Measurements from ENCODE around the gene RTN4RL2.

Gene RTN4RL2

DNA sequence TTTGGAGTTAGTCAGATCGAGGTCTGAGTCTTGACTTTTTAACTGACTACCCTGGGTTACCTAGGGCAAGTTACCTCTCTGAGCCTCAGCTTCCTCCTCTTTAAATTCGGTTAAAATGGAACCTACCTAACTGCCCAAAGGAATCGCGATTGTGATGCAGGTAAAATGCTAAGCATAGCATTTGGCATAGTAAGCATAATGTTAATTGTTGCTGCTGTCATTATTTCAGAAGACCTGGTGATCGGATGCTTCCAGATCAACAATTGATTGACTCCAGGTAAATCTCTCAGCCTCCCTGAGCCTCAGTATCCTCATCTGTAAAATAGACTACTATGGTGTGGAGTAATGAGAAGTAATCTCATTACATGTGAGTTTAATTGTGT, 55.7 kb downstream of the RTN4RL2 start:
- Histone ChIP-seq H3K4me1 (ENCODE audit: control extremely low read depth in 1 of 4, control insufficient read depth in 4 of 4, insufficient read depth in 4 of 4, low read length in 3 of 4) (peaks cover 4 to 32% (median 26%) of the 10 kb centered on the region in 4 experiments), H3K27me3 (replicated peaks in 2 of 5; ENCODE audit: control insufficient read depth in 4 of 5, insufficient read depth in 5 of 5, low read length in 4 of 5) (no peaks in the 10 kb centered on the region), H3K27ac (ENCODE audit: insufficient read depth in 1 of 2, low read depth in 1 of 2, low read length in 2 of 2, poor library complexity in 1 of 2, severe bottlenecking in 2 of 2) (no peak overlapping the region), H3K9me3 (ENCODE audit: control extremely low read depth in 1 of 5, control insufficient read depth in 4 of 5, insufficient read depth in 2 of 5, low read depth in 1 of 5, low read length in 4 of 5) (no peaks in the 10 kb centered on the region), H3K36me3 (ENCODE audit: control insufficient read depth in 4 of 4, insufficient read depth in 4 of 4, low read length in 3 of 4) (peaks cover 0 to 5% (median under 1%) of the 10 kb centered on the region in 4 experiments), H3K4me3 (ENCODE audit: control insufficient read depth in 1 of 7, extremely low read depth in 1 of 7, insufficient read depth in 4 of 7, low read depth in 2 of 7, low read length in 6 of 7) (peak overlapping the region; percentile 75 to 95 (median 89))
- no peak for DNase-seq
- WGBS (ENCODE audit: insufficient coverage) = 4% methylated on average over 4 of the region's 5 CpGs
- CTCF ChIA-PET = interaction anchor here (0.7 to 9.1 kb wide), 14 partner anchors 10 to 181 kb away, joined by 3 to 158 read pairs (median 6); partner anchors contain the start of genes SSRP1, TIMM10 and UBE2L6
- POLR2A ChIA-PET = interaction anchor here (0.6 kb wide), 1 partner anchor 38 kb away, joined by 3 read pairs; no protein-coding TSS in a partner anchor

GRCh38 chr11:57521116-57521515, 60.8 kb downstream of the RTN4RL2 start:
- DNase-seq = no peak
- POLR2A ChIA-PET = no interaction called here
- Histone ChIP-seq H3K27ac (ENCODE audit: insufficient read depth in 1 of 2, low read depth in 1 of 2, low read length in 2 of 2, poor library complexity in 1 of 2, severe bottlenecking in 2 of 2) (no peak overlapping the region), H3K9me3 (ENCODE audit: control extremely low read depth in 1 of 5, control insufficient read depth in 4 of 5, insufficient read depth in 2 of 5, low read depth in 1 of 5, low read length in 4 of 5) (peaks cover 0 to 2% (median 0%) of the 10 kb centered on the region in 5 experiments), H3K4me3 (ENCODE audit: control insufficient read depth in 1 of 7, extremely low read depth in 1 of 7, insufficient read depth in 4 of 7, low read depth in 2 of 7, low read length in 6 of 7) (no peak overlapping the region), H3K4me1 (ENCODE audit: control extremely low read depth in 1 of 4, control insufficient read depth in 4 of 4, insufficient read depth in 4 of 4, low read length in 3 of 4) (peaks cover 2 to 3% (median 2%) of the 10 kb centered on the region in 4 experiments), H3K36me3 (ENCODE audit: control insufficient read depth in 4 of 4, insufficient read depth in 4 of 4, low read length in 3 of 4) (peaks cover 0 to 7% (median 0%) of the 10 kb centered on the region in 4 experiments), H3K27me3 (replicated peaks in 2 of 5; ENCODE audit: control insufficient read depth in 4 of 5, insufficient read depth in 5 of 5, low read length in 4 of 5) (no peaks in the 10 kb centered on the region)
- CTCF ChIA-PET = interaction anchor here (1.5 to 9.1 kb wide), 3 partner anchors 6 to 28 kb away, joined by 3 to 158 read pairs (median 132); partner anchors contain the start of gene TIMM10
- whole genome bisulfite sequencing (ENCODE audit: insufficient coverage) = 100% methylated on average over 1 of the region's 2 CpGs

GRCh38 chr11:57523419-57523818, 63.1 kb downstream of the RTN4RL2 start:
- CTCF ChIA-PET = interaction anchor here (1.4 to 10.6 kb wide), 5 partner anchors 7 to 178 kb away, joined by 3 to 410 read pairs (median 99); partner anchors contain the start of gene SLC43A1
- Histone ChIP-seq H3K4me1 (ENCODE audit: control extremely low read depth in 1 of 4, control insufficient read depth in 4 of 4, insufficient read depth in 4 of 4, low read length in 3 of 4) (no peaks in the 10 kb centered on the region), H3K27ac (ENCODE audit: insufficient read depth in 1 of 2, low read depth in 1 of 2, low read length in 2 of 2, poor library complexity in 1 of 2, severe bottlenecking in 2 of 2) (no peak overlapping the region), H3K27me3 (replicated peaks in 2 of 5; ENCODE audit: control insufficient read depth in 4 of 5, insufficient read depth in 5 of 5, low read length in 4 of 5) (no peaks in the 10 kb centered on the region), H3K4me3 (ENCODE audit: control insufficient read depth in 1 of 7, extremely low read depth in 1 of 7, insufficient read depth in 4 of 7, low read depth in 2 of 7, low read length in 6 of 7) (no peak overlapping the region), H3K9me3 (ENCODE audit: control extremely low read depth in 1 of 5, control insufficient read depth in 4 of 5, insufficient read depth in 2 of 5, low read depth in 1 of 5, low read length in 4 of 5) (peaks cover 0 to 2% (median 0%) of the 10 kb centered on the region in 5 experiments), H3K36me3 (ENCODE audit: control insufficient read depth in 4 of 4, insufficient read depth in 4 of 4, low read length in 3 of 4) (peaks cover 3 to 26% (median 3%) of the 10 kb centered on the region in 4 experiments)
- 92% methylated on average over 4 of the region's 4 CpGs for WGBS (ENCODE audit: insufficient coverage)
- POLR2A ChIA-PET = no interaction called here
- no peak for DNase-seq

Measured in common myeloid progenitor, CD34-positive (primary cell).